ENCODE data around the gene TMEM63B.

Gene TMEM63B

DNA sequence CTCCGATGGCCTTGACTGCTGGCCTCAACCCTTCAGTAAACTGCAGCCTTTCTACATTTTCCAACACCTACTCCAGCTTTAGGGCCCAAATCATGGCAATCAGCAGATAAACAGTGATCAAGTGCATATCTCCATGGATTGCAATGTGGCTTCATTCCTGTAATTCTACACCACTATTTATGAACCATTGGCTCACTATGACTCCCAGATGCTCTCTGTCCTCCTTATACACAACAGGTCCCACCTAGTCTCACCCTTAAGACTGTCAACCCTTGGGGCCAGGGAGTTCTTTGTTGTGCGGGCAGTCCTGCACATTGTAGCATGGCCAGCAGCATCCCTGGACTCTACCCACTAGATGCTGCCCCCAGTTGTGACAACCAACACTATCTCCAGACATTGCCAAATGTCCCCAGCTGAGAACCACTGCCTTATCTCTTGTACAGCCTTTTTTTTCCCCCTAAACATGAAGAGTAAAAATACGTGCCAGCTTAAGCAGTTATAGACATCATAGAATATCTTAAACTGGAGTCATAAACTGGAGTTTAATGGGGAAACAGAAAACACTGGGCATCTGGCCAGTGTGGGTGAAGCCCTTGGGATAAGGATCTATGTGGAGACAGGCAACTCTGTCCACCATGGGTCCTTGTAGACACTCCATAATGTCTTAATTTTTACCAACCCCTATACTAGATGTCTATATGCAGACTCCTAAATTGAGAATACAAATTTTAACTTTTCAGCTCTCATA is 21.2 kb upstream of the TMEM63B start:
- peaks cover 22 to 41% of the 10 kb centered on the region in 2 donors for H3K36me3 ChIP-seq (ENCODE audit: control insufficient read depth in 2 of 2, insufficient read depth in 2 of 2, low read length in 2 of 2)
- H3K4me3 ChIP-seq (ENCODE audit: low read length in 2 of 2) = no peak overlapping the region
- H3K27me3 ChIP-seq (ENCODE audit: control insufficient read depth in 2 of 2, insufficient read depth in 2 of 2, low read length in 2 of 2) = no peaks in the 10 kb centered on the region
- H3K27ac ChIP-seq (ENCODE audit: low read depth in 2 of 2, low read length in 2 of 2) = no peak overlapping the region
- H3K4me1 ChIP-seq (ENCODE audit: control insufficient read depth in 2 of 2, insufficient read depth in 2 of 2, low read length in 2 of 2) = peaks cover 4 to 25% of the 10 kb centered on the region in 2 donors
- no peaks in the 10 kb centered on the region for H3K9me3 ChIP-seq (ENCODE audit: control insufficient read depth in 2 of 2, low read length in 2 of 2)
- H3K9ac ChIP-seq (ENCODE audit: low read depth in 1 of 2, low read length in 2 of 2) = no peak overlapping the region

DNA sequence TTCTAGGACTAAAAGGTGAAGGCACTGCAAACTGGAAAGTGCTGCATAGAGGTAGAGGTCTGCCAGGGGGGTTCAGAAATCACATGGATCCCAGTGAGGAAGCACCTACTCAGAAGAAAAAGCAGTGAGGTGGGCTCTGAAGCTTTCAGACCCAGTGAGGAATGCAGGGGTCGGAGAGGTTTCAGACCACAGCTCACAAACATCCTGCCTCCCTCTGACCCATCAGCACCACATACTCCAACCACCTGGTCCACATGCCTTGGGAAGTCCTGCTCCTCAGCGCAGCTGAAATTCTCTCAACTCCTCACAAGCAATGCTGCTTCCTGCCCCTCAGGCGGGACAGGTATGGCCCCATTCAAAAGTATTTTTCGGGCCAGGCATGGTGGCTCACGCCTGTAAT is 20.3 kb upstream of the TMEM63B start:
- Histone ChIP-seq H3K9me3 (ENCODE audit: control insufficient read depth in 2 of 2, low read length in 2 of 2) (no peaks in the 10 kb centered on the region), H3K9ac (ENCODE audit: low read depth in 1 of 2, low read length in 2 of 2) (no peak overlapping the region), H3K27me3 (ENCODE audit: control insufficient read depth in 2 of 2, insufficient read depth in 2 of 2, low read length in 2 of 2) (no peaks in the 10 kb centered on the region), H3K4me3 (ENCODE audit: low read length in 2 of 2) (no peak overlapping the region), H3K27ac (ENCODE audit: low read depth in 2 of 2, low read length in 2 of 2) (no peak overlapping the region), H3K36me3 (ENCODE audit: control insufficient read depth in 2 of 2, insufficient read depth in 2 of 2, low read length in 2 of 2) (peaks cover 29 to 49% of the 10 kb centered on the region in 2 donors), H3K4me1 (ENCODE audit: control insufficient read depth in 2 of 2, insufficient read depth in 2 of 2, low read length in 2 of 2) (peaks cover 4 to 32% of the 10 kb centered on the region in 2 donors)

DNA sequence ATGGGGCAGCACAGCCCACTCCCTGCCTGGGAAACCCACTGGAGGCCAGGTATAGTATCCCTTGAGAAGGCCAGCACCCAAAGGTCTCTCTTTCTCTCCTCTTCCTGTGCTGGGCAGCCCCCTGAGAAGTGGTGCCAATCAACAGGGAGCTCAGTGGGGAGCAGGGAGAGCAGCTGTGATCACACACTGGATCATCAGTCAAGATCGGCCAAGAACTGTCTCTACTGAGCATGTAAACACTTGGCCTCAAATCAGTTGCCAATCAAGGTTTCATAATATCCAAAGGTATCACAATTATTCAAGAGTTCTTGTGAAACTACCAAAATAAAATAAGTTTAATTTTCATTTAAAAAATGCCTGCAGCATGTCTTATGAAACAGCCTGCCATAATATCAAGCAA is 18.9 kb upstream of the TMEM63B start:
- Histone ChIP-seq H3K9me3 (ENCODE audit: control insufficient read depth in 2 of 2, low read length in 2 of 2) (no peaks in the 10 kb centered on the region), H3K36me3 (ENCODE audit: control insufficient read depth in 2 of 2, insufficient read depth in 2 of 2, low read length in 2 of 2) (peaks cover 36 to 55% of the 10 kb centered on the region in 2 donors), H3K4me3 (ENCODE audit: low read length in 2 of 2) (no peak overlapping the region), H3K4me1 (ENCODE audit: control insufficient read depth in 2 of 2, insufficient read depth in 2 of 2, low read length in 2 of 2) (peaks cover 4 to 38% of the 10 kb centered on the region in 2 donors), H3K27ac (ENCODE audit: low read depth in 2 of 2, low read length in 2 of 2) (no peak overlapping the region), H3K9ac (ENCODE audit: low read depth in 1 of 2, low read length in 2 of 2) (no peak overlapping the region), H3K27me3 (ENCODE audit: control insufficient read depth in 2 of 2, insufficient read depth in 2 of 2, low read length in 2 of 2) (no peaks in the 10 kb centered on the region)

DNA sequence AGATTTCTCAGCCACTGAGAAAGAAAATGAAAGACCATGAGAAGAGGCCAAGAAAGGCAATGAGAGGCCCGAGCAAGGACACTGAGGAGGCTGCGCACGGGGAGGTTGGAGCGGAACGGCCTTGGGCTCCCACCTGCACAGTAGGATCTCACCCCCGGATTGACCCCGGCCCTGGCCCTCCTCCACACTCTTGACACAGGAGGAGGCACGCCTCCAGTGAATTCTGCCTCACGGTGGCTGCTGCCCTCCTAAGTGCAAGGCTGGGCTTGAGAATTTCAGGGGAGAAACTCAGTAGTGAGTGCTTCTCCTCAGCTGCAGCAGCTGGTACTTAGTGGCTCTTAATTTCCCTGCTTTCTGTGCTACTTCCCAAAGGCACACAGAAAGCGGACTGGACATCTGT is 18.1 kb upstream of the TMEM63B start:
- H3K9me3 ChIP-seq (ENCODE audit: control insufficient read depth in 2 of 2, low read length in 2 of 2) = no peaks in the 10 kb centered on the region
- no peak overlapping the region for H3K27ac ChIP-seq (ENCODE audit: low read depth in 2 of 2, low read length in 2 of 2)
- H3K4me1 ChIP-seq (ENCODE audit: control insufficient read depth in 2 of 2, insufficient read depth in 2 of 2, low read length in 2 of 2) = peaks cover 6 to 38% of the 10 kb centered on the region in 2 donors
- peaks cover 36 to 56% of the 10 kb centered on the region in 2 donors for H3K36me3 ChIP-seq (ENCODE audit: control insufficient read depth in 2 of 2, insufficient read depth in 2 of 2, low read length in 2 of 2)
- no peak overlapping the region for H3K9ac ChIP-seq (ENCODE audit: low read depth in 1 of 2, low read length in 2 of 2)
- H3K4me3 ChIP-seq (ENCODE audit: low read length in 2 of 2) = no peak overlapping the region
- H3K27me3 ChIP-seq (ENCODE audit: control insufficient read depth in 2 of 2, insufficient read depth in 2 of 2, low read length in 2 of 2) = no peaks in the 10 kb centered on the region

DNA sequence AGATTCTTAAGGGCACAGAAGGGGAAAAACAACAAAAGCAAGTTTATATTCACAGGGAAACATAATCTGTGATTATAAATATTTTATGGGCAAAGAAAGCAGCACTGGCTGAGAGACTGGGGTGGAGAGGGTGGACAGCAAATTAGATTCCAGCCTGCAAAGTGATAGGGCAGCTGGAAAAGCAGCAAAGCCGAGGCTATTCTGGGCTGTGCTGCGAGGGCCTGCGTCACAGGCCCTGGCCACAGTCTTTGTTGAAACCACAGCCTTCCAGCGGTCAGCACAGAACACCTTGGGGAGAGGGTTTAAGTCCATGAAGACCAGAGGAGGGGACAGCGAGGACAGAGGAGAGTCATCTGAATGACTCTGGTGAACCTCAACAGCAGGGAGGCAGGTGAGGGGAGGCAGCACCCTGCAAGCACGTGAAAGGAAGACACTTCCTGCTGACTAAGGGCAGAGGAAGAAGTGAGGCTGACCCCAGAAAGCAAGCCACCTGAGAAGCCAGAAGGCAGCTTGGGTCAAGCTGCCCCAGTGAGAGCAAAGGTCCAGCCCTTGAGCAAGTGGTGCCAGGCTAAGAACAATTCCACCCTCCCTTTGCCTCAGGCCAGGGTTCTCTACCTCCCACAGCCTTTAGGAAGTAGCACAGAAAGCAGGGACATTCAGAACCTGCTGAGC is 17.2 kb upstream of the TMEM63B start:
- Histone ChIP-seq H3K9me3 (ENCODE audit: control insufficient read depth in 2 of 2, low read length in 2 of 2) (no peaks in the 10 kb centered on the region), H3K36me3 (ENCODE audit: control insufficient read depth in 2 of 2, insufficient read depth in 2 of 2, low read length in 2 of 2) (peaks cover 33 to 52% of the 10 kb centered on the region in 2 donors), H3K4me1 (ENCODE audit: control insufficient read depth in 2 of 2, insufficient read depth in 2 of 2, low read length in 2 of 2) (peaks cover 6 to 39% of the 10 kb centered on the region in 2 donors), H3K27me3 (ENCODE audit: control insufficient read depth in 2 of 2, insufficient read depth in 2 of 2, low read length in 2 of 2) (no peaks in the 10 kb centered on the region), H3K27ac (ENCODE audit: low read depth in 2 of 2, low read length in 2 of 2) (no peak overlapping the region), H3K4me3 (ENCODE audit: low read length in 2 of 2) (no peak overlapping the region), H3K9ac (ENCODE audit: low read depth in 1 of 2, low read length in 2 of 2) (no peak overlapping the region)

DNA sequence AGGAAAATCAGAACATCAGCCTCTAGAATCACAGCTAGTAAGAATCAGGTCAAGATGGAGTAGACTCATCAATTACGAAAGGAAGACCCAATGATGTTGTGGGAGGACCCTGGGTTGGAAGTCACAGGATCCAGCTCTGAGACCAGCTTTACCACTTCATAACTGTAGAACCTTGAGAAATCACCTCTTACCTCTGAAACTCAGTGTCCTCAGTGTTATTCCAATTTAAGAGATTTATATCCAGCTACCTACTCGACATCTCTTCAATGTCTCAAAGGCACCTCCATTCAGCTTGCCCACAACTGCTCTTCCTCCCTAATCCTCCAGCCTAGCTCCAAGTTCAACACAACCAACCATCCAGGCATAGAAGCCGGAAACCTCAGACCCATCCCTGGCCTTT is 16.4 kb upstream of the TMEM63B start:
- Histone ChIP-seq H3K4me1 (ENCODE audit: control insufficient read depth in 2 of 2, insufficient read depth in 2 of 2, low read length in 2 of 2) (peaks cover 6 to 39% of the 10 kb centered on the region in 2 donors), H3K36me3 (ENCODE audit: control insufficient read depth in 2 of 2, insufficient read depth in 2 of 2, low read length in 2 of 2) (peaks cover 33 to 50% of the 10 kb centered on the region in 2 donors), H3K4me3 (ENCODE audit: low read length in 2 of 2) (no peak overlapping the region), H3K27ac (ENCODE audit: low read depth in 2 of 2, low read length in 2 of 2) (peak overlapping the region in 1 of 2 donors; percentile 73), H3K9ac (ENCODE audit: low read depth in 1 of 2, low read length in 2 of 2) (no peak overlapping the region), H3K9me3 (ENCODE audit: control insufficient read depth in 2 of 2, low read length in 2 of 2) (no peaks in the 10 kb centered on the region), H3K27me3 (ENCODE audit: control insufficient read depth in 2 of 2, insufficient read depth in 2 of 2, low read length in 2 of 2) (no peaks in the 10 kb centered on the region)

DNA sequence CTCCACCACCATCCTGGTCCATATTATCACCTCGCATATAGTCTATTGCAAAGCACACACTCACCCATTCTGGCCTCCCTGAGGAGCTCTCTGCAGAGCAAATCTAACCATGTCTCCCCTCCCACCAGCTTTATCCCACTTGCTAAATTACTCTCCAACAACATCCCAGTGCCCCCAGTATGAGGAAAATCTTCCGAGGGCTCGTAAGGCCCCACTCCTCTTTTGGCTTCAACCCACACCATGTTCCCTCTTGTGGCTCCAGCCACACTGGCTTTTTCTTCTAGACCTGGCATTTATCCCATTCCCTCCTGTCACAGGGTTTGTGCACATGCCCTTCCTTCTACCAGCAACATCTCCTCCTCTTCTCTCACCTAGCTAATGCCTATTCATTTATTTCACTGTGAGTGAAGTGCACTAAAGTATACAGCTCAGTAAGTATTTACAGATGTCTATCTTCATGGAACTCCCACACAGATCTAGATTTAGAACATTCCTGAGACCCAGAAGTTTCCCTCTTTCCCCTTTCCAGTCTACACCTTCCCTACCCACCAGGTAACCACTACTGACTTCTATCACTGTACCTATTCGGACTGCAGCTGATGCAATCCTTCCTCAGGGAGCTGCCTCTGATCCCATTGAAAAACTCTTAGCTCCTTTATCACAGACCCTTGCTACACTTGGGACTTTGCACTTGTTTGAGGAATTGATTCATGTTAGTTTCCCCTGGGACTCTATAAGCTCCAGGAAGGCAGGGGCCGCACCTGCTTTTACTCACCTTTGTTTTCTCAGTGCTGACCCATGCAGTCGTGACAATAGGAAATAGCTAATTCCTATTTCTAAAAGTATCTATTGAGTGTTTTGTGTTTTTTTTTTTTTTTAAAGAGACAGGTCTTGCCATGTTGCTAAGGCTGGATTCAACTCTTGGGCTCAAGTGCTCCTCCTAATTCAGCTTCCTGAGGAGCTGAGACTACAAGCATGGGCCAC is 15.6 kb upstream of the TMEM63B start:
- H3K36me3 ChIP-seq (ENCODE audit: control insufficient read depth in 2 of 2, insufficient read depth in 2 of 2, low read length in 2 of 2) = peaks cover 33 to 47% of the 10 kb centered on the region in 2 donors
- H3K4me1 ChIP-seq (ENCODE audit: control insufficient read depth in 2 of 2, insufficient read depth in 2 of 2, low read length in 2 of 2) = peaks cover 9 to 42% of the 10 kb centered on the region in 2 donors
- H3K27me3 ChIP-seq (ENCODE audit: control insufficient read depth in 2 of 2, insufficient read depth in 2 of 2, low read length in 2 of 2) = no peaks in the 10 kb centered on the region
- H3K27ac ChIP-seq (ENCODE audit: low read depth in 2 of 2, low read length in 2 of 2) = peak overlapping the region; percentile 46 to 73
- no peaks in the 10 kb centered on the region for H3K9me3 ChIP-seq (ENCODE audit: control insufficient read depth in 2 of 2, low read length in 2 of 2)
- no peak overlapping the region for H3K4me3 ChIP-seq (ENCODE audit: low read length in 2 of 2)
- H3K9ac ChIP-seq (ENCODE audit: low read depth in 1 of 2, low read length in 2 of 2) = no peak overlapping the region

DNA sequence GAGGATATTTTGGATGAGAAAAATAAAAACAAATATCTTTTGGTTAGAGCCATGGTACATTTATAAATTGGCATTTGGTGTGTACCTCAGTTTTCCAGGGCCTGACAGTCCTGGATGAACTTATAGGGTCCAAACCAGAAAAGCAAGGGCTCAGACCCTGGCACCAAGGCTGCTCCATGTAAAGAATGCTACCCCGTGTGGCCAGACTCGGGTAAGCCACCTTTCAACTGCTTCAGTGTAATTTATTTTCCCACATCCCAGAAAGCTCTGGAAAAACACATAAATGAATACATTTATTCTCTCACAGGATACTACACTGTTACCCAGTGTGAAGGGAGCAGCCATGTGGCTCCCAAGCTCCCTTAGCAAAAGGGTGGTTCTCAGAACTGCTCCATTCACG is 13.9 kb upstream of the TMEM63B start:
- H3K27me3 ChIP-seq (ENCODE audit: control insufficient read depth in 2 of 2, insufficient read depth in 2 of 2, low read length in 2 of 2) = no peaks in the 10 kb centered on the region
- H3K27ac ChIP-seq (ENCODE audit: low read depth in 2 of 2, low read length in 2 of 2) = no peak overlapping the region
- H3K4me1 ChIP-seq (ENCODE audit: control insufficient read depth in 2 of 2, insufficient read depth in 2 of 2, low read length in 2 of 2) = peaks cover 18 to 54% of the 10 kb centered on the region in 2 donors
- H3K9me3 ChIP-seq (ENCODE audit: control insufficient read depth in 2 of 2, low read length in 2 of 2) = no peaks in the 10 kb centered on the region
- H3K36me3 ChIP-seq (ENCODE audit: control insufficient read depth in 2 of 2, insufficient read depth in 2 of 2, low read length in 2 of 2) = peaks cover 33 to 43% of the 10 kb centered on the region in 2 donors
- H3K9ac ChIP-seq (ENCODE audit: low read depth in 1 of 2, low read length in 2 of 2) = no peak overlapping the region
- no peak overlapping the region for H3K4me3 ChIP-seq (ENCODE audit: low read length in 2 of 2)

DNA sequence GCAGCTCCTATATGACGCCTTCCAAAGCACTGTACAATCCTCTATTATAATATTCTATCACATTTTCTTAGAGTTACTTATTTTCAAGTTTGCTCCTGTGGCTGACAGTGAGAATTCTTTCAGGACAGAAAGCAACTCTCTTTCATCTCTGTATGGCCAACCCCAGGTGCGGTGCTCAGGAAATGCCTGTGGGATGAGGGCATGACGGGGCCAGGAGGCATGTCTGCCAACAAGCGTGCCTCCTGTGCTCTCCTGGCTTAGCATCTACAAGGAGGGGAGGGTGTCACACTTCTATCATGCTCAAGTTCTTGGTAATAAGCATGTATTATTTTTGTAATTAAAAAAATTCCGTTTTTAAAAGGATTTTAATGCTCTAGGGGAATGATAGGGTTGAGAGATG is 11.5 kb upstream of the TMEM63B start:
- peaks cover 20 to 51% of the 10 kb centered on the region in 2 donors for H3K4me1 ChIP-seq (ENCODE audit: control insufficient read depth in 2 of 2, insufficient read depth in 2 of 2, low read length in 2 of 2)
- H3K27ac ChIP-seq (ENCODE audit: low read depth in 2 of 2, low read length in 2 of 2) = no peak overlapping the region

More for the DNA sequence above, 11.5 kb upstream of the TMEM63B start:
- H3K9me3 ChIP-seq (ENCODE audit: control insufficient read depth in 2 of 2, low read length in 2 of 2) = no peaks in the 10 kb centered on the region
- H3K36me3 ChIP-seq (ENCODE audit: control insufficient read depth in 2 of 2, insufficient read depth in 2 of 2, low read length in 2 of 2) = peaks cover 25 to 29% of the 10 kb centered on the region in 2 donors
- no peak overlapping the region for H3K4me3 ChIP-seq (ENCODE audit: low read length in 2 of 2)
- H3K9ac ChIP-seq (ENCODE audit: low read depth in 1 of 2, low read length in 2 of 2) = no peak overlapping the region
- no peaks in the 10 kb centered on the region for H3K27me3 ChIP-seq (ENCODE audit: control insufficient read depth in 2 of 2, insufficient read depth in 2 of 2, low read length in 2 of 2)
